Cerebellar nuclear complex (tissue), 1 donor: ENCODE data around the gene PJA2.
"Not testable (repeated sequence)": the region's sequence is repeated elsewhere in the genome, so short reads cannot be mapped to it uniquely, and the experiment has no call there.

Source experiments
- DNase-seq, 2 experiments: peaks; one replicate each; lab custom pipeline; 2025; lab: John Stamatoyannopoulos, UW

The PJA2 gene

GRCh38 chr5:109409844-109410388, at the start of gene PJA2:
TSS of gene PJA2 (minus strand) at chr5:109409974. CDS start at chr5:109383433, 26,541 bp downstream.
- peak; percentile 98 to 99 for DNase-seq

- DNase-seq = no peak
Measured at GRCh38 chr5:109455598-109456096, 45.9 kb upstream of the PJA2 start.

- no peak for DNase-seq
Measured at GRCh38 chr5:109454731-109455505, 45.1 kb upstream of the PJA2 start.

DNA sequence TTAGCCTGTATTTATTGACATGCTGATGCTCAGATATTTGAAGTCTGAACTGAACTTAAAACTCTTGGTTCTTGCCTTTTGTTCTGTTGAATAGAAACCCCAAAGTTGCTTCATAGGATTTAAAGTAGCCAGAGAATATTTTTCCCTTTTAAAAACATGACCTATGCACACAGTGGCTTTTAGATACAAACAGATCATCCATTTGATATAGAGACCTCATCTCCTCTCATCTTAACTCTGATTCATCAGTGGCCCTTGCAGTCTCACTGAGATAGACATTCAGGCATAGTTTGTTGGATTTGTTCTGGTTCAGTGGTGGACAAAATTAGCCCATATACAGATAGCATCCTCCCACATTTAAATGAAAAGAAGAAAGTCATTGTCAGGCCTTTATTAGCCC, 43.5 kb upstream of the PJA2 start:
- no peak for DNase-seq

GRCh38 chr5:109452661-109453060, 42.9 kb upstream of the PJA2 start:
- DNase-seq = no peak

DNA sequence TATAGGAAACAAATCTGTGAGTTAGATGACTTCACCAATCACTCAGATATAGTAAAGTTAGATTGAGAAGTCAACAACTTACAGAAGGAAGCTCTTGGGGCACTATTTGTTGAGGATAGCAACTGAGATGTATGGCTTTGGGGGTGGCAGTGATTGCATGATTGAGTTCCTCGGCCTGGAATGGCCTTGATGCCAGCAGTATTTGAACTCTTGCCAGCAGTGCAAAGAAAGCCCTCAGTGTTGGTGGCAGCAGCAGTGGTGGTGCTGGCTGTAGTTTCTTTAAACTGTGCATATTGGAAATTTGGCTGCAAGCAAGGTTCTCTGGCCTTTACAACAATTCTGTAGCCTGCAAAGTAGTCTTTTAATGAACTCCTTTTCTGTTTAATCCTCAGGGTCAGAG, 41.4 kb upstream of the PJA2 start:
- no peak for DNase-seq

DNA sequence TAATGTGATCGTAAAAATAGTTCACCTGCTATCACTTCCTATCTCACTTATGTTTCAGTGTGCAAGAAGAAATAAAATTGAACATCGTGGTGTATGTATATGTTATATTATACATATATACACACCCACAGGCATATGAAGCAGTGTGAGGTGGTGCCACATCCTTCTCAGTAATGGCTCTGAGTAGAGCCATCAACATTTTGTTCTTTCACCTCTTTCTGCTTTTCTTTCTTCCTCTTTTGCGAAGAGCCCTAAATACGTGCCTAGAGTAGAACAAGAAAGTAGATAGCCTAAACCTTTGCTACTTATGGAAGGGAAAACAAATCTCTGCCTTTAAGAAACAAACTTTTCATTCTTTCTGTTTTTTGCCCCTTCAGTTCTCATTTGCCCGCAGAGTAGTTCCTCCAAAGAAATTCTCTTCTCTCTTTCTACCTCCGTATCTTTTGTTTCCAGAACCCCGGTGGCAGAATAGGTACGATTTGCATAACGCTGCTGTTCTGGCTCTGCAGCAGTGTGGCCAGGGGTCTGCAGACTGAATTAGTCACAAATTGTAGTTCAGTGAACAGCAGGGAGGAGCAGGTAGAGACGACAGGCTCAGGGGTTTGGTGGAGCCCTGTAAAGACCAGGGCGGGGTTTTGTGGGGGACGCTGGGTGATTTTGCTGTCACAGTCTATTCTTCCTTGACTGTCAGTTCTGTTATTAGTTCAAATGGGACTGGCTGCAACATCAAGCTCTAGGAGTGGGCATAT, 40.5 kb upstream of the PJA2 start:
- DNase-seq = no peak

- no peak for DNase-seq
Measured at GRCh38 chr5:109448838-109449237, 39.1 kb upstream of the PJA2 start.

DNA sequence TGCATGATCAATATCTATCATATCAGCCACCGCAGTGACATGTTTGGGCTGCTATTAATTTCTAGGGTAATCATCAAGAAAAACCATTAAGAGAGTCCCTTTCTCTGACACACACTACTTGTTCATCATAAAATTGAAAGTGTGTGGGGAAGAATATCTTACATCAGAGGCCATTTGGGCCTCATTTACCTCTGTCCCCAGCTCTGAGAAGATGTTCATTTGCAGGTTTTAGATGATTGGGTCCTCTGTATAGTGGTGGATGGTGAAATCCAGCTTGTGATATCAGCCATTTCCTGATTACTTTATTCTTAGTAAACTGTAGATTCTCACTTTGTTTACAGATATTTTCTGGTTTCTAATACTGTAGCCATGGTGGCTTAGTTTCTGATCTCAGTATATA, 29.8 kb upstream of the PJA2 start:
- DNase-seq = no peak

DNA sequence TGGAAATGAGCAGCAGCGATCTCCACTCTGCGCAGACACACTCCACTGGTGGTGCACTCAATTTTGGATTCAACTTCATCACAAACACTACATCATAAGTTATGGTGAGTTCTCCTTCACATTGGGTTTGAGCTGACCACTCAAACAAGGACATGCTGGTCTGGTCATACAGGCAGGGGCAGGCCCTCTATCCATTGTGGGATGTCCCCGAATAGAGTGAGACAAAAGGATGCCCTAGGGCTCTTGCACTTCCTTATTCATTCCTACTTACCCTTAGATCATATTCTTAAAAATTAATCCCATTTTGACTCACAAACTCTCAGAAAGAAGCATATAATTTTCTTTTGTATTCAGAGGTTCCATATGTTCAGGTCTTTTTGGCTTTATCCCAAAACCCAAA, 16.3 kb upstream of the PJA2 start:
- no peak for DNase-seq

DNA sequence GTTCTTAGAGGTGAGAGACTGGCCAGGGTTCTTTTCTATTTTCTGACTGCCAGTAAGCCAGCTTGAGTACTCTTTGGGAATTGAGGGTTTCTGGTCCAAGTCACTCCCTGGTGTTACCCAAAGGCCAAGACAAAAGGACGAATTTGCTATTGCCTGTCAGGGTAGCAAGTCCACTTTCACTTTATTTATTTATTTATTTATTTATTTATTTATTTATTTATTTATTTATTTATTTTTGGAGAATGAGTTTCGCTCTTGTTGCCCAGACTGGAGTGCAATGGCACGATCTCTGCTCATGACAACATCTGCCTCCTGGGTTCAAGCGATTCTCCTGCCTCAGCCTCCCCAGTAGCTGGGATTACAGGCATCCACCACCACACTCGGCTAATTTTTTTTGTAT, 15.7 kb upstream of the PJA2 start:
- DNase-seq = not testable (repeated sequence)

GRCh38 chr5:109421956-109422355, 12.2 kb upstream of the PJA2 start:
- no peak for DNase-seq

GRCh38 chr5:109418712-109419352, 9.1 kb upstream of the PJA2 start:
- no peak for DNase-seq

DNA sequence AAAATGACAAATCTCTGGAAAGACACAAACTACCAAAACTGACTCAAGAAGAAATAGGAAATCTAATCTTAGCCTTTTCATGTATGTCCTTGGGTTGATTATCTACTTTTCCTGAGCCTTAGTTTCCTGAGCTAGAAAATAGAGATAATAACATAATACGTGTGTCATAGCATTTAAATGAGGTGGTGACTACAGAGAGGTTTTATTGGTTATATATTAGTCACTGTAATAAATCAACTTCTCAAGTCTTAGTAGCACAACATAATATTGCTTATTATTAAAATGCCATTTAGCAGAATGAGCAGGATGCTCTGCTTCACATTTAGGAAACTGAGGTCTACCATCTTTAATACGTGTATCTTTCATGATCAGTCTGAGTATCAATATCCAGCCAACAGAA, 7.1 kb upstream of the PJA2 start:
- DNase-seq = no peak

GRCh38 chr5:109413921-109414461, 4.2 kb upstream of the PJA2 start:
- not testable (repeated sequence) for DNase-seq

DNA sequence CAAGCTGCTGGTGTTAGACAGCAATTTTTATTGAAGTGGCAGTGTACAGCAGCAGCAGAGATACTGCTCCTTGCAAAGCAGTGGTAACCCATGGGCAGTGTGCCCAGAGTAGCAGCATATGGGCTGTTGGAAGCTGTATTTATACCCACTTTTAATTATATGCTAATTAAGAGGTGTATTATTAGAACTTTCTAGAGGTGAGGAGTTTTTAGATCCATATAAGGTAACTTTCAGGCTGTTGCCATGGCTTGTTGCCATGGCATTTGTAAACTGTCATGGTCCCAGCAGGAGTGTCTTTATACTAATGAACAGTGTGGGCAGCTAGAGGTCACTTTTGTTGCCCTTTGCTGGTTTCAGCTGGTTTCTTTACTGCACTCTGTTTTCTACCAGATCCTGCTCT, 3.7 kb upstream of the PJA2 start:
- no peak for DNase-seq

GRCh38 chr5:109412981-109413402, 3.2 kb upstream of the PJA2 start:
- no peak for DNase-seq

DNA sequence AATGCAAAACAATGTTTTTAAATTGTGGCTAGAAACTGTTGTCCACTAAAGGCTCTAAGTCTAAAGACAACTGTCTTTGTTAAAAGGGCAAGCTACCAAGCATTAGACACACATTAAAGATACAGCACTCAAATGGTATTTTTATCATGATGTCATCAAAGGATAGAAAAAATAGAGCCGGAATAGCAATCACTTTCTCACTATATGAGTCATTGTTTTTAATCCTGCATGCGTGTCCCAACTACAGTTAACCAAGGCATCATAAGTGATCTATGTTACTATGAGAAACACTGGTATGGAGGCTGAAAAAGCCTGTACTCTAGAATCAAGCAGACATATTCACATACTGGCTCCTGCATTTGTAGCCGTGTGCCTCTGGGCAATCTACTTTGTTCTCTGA, 1.9 kb upstream of the PJA2 start:
- no peak for DNase-seq

- DNase-seq = no peak
Measured at GRCh38 chr5:109411149-109411514, 1.4 kb upstream of the PJA2 start.

DNA sequence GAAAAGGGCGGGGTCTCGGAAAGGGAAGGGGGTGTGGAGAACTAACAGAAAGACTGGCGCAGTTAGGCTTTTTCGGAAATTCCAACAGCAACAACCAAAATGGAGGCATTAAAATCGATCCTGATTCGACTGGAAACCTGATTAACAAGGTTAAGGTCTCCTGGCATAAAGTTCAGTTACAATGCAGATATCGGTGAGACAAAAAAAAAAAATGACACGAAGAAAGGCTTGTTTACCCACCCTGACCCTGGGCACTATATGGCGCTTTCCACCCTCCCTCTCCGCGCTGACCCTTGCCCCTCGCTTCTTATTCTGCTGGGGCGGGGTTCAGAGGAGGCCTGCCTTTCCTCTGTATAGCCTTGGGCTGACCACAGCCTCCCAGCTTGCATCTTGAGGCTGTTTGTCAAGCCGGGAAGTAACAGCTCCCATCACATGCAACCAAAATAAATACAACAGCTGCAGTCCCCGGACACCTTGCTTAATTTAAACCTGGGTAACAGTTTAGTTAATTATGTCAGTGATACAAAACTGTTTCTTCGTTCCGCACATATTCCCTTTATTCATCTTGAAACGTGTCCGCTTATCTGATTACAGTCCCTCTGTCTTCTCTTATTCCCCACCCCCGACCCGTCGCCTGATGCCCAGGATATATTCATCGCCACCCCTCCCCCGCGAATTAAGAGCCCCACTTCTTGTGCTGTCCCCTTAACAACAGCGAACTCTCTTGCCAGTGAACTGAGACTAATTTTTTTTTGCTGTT, 795 bp upstream of the PJA2 start:
- peak; percentile 6 to 7 for DNase-seq
